Esophagus muscularis mucosa (tissue), 3 donors: ENCODE measurements around the gene FBXO8.

ENCODE experiments used
- EP300 ChIP-seq: sonication (generic); formaldehyde crosslinking; IDR thresholded peaks from one replicate; pipeline ENCODE4 v1.6.1; 2017; ENCODE audit warnings: antibody characterized with exemption
- TF ChIP-seq, protein P1 (sequence below), 3 experiments: fragments of 200-600 bp in 2 of 3; fragments of 450-650 bp in 1 of 3; sonication (generic) in 2 of 3; IDR thresholded peaks; one replicate each; pipeline ENCODE4 v1.5.1; 2017 to 2019; ENCODE audit warnings: antibody characterized with exemption in 3 of 3, mild to moderate bottlenecking in 2 of 3, moderate library complexity in 1 of 3

DNA sequence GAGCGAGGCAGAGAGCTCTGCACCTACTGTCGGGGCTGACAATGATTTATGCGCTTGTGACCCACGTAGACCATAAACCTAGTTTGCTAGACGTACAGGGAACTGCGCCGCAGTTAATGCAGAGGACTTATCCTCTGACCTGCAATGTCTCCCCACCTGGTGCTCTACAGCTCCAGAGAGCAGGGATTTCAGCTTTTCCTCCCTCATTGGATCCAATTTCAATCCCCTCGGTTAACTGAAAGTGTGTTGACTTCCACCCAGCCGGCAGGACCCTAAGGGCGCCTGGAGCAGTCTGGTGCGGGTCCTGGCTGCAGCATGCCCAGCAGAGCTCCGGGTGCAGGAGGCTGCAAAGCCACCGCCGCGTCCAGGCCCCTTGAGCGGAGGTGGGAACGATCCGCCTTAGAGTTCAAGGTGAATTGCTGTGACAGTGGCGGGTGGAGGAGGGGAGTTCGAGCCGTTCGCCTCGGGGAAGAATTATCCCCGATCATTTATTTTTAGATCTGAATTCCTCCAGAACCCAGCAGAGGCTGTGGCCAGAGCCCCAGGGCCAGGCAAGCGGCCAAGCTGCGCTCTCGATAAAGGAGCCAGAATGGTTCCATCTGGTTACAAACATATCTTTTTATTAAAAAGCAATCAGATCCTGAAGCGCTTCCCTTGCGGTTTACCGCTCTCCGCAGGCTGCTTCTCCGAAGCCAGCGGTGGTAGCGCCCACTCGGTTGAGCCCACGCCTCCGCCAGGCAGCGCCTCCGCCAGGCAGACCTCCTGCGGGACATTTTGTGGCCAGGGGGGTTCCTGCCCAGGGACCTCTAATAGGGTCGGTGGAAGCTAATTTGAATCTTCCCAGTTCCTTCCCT is 66.0 kb downstream of the FBXO8 start:
- TF ChIP-seq EP300: no peak
- TF ChIP-seq, protein P1, sequence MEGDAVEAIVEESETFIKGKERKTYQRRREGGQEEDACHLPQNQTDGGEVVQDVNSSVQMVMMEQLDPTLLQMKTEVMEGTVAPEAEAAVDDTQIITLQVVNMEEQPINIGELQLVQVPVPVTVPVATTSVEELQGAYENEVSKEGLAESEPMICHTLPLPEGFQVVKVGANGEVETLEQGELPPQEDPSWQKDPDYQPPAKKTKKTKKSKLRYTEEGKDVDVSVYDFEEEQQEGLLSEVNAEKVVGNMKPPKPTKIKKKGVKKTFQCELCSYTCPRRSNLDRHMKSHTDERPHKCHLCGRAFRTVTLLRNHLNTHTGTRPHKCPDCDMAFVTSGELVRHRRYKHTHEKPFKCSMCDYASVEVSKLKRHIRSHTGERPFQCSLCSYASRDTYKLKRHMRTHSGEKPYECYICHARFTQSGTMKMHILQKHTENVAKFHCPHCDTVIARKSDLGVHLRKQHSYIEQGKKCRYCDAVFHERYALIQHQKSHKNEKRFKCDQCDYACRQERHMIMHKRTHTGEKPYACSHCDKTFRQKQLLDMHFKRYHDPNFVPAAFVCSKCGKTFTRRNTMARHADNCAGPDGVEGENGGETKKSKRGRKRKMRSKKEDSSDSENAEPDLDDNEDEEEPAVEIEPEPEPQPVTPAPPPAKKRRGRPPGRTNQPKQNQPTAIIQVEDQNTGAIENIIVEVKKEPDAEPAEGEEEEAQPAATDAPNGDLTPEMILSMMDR (IDR thresholded peaks at IDR 0.05): no peak
